SK-N-SH treated with all-trans-retinoic acid at 6 μM for 48 hours (cell line): ENCODE results near the gene MLX.

Experiments used
- ATAC-seq: fragments of 200-7000 bp; cut with Tn5 transposase; 3 replicates; pipeline ENCODE4 v1.9.1; 2020; ENCODE audit warnings: mild to moderate bottlenecking, moderate library complexity
- ARNTL ChIP-seq: fragments of 450-650 bp; formaldehyde crosslinking; IDR thresholded peaks from 2 replicates; pipeline ENCODE4 v1.5.0; 2020; ENCODE audit warnings: low read depth, mild to moderate bottlenecking, moderate library complexity, borderline replicate concordance
- BACH2 ChIP-seq: fragments of 250-450 bp; sonication (Bioruptor Pico); IDR thresholded peaks from 2 replicates; pipeline ENCODE4 v1.9.0; 2021; ENCODE audit warnings: mild to moderate bottlenecking, borderline replicate concordance
- CSDC2 ChIP-seq: fragments of 250-450 bp; sonication (Bioruptor Pico); IDR thresholded peaks from 2 replicates; pipeline ENCODE4 v1.5.0; 2020; ENCODE audit warnings: mild to moderate bottlenecking, moderate library complexity
- ISL1 ChIP-seq: fragments of 250-450 bp; sonication (Bioruptor Pico); IDR thresholded peaks from 2 replicates; pipeline ENCODE4 v2.1.2; 2022; ENCODE audit warnings: mild to moderate bottlenecking, moderate library complexity
- PPARA ChIP-seq: fragments of 250-450 bp; sonication (Bioruptor Pico); IDR thresholded peaks from 2 replicates; pipeline ENCODE4 v1.5.0; 2020; ENCODE audit warnings: mild to moderate bottlenecking, borderline replicate concordance
- RARB ChIP-seq: fragments of 250-450 bp; sonication (Bioruptor Pico); IDR thresholded peaks from 2 replicates; pipeline ENCODE4 v1.8.0; 2021; ENCODE audit warnings: mild to moderate bottlenecking, moderate library complexity
- TCF4 ChIP-seq: fragments of 250-450 bp; sonication (Bioruptor Pico); IDR thresholded peaks from 2 replicates; pipeline ENCODE4 v1.8.0; 2021; ENCODE audit warnings: mild to moderate bottlenecking, moderate library complexity, borderline replicate concordance
- TOX ChIP-seq: fragments of 250-450 bp; sonication (Bioruptor Pico); IDR thresholded peaks from 2 replicates; pipeline ENCODE4 v1.8.0; 2021; ENCODE audit warnings: mild to moderate bottlenecking, moderate library complexity, borderline replicate concordance
- ZC3H10 ChIP-seq: fragments of 250-450 bp; sonication (Bioruptor Pico); IDR thresholded peaks from 2 replicates; pipeline ENCODE4 v1.5.1; 2021; ENCODE audit warnings: mild to moderate bottlenecking, moderate library complexity
- ZFP3 ChIP-seq: fragments of 250-450 bp; sonication (Bioruptor Pico); IDR thresholded peaks from 2 replicates; pipeline ENCODE4 v1.5.0; 2020; ENCODE audit warnings: mild to moderate bottlenecking, moderate library complexity
- ZFP30 ChIP-seq: fragments of 450-650 bp; formaldehyde crosslinking; IDR thresholded peaks from 2 replicates; pipeline ENCODE4 v1.5.0; 2022; ENCODE audit warnings: mild to moderate bottlenecking, moderate library complexity
- ZNF565 ChIP-seq: fragments of 450-650 bp; formaldehyde crosslinking; conservative IDR thresholded peaks from 2 replicates; pipeline ENCODE4 v1.5.0; 2020; ENCODE audit warnings: low read depth, mild to moderate bottlenecking, moderate library complexity
- ZNF70 ChIP-seq: fragments of 450-650 bp; formaldehyde crosslinking; IDR thresholded peaks from 2 replicates; pipeline ENCODE4 v1.5.0; 2020; ENCODE audit warnings: mild to moderate bottlenecking, moderate library complexity
- ZNF8 ChIP-seq: fragments of 450-650 bp; formaldehyde crosslinking; IDR thresholded peaks from 2 replicates; pipeline ENCODE4 v1.5.0; 2020; ENCODE audit warnings: mild to moderate bottlenecking, moderate library complexity
- TF ChIP-seq, protein P1 (sequence below): fragments of 250-450 bp; sonication (Bioruptor Pico); IDR thresholded peaks from 2 replicates; pipeline ENCODE4 v1.5.0; 2020; ENCODE audit warnings: mild to moderate bottlenecking, moderate library complexity
- TF ChIP-seq, protein P2 (sequence below): fragments of 250-450 bp; sonication (Bioruptor Pico); IDR thresholded peaks from 2 replicates; pipeline ENCODE4 v1.5.1; 2021; ENCODE audit warnings: mild to moderate bottlenecking, moderate library complexity
- TF ChIP-seq, protein P3 (sequence below): fragments of 250-450 bp; sonication (Bioruptor Pico); IDR thresholded peaks from 2 replicates; pipeline ENCODE4 v1.8.0; 2020; ENCODE audit warnings: mild to moderate bottlenecking, moderate library complexity, borderline replicate concordance

MLX gene

DNA sequence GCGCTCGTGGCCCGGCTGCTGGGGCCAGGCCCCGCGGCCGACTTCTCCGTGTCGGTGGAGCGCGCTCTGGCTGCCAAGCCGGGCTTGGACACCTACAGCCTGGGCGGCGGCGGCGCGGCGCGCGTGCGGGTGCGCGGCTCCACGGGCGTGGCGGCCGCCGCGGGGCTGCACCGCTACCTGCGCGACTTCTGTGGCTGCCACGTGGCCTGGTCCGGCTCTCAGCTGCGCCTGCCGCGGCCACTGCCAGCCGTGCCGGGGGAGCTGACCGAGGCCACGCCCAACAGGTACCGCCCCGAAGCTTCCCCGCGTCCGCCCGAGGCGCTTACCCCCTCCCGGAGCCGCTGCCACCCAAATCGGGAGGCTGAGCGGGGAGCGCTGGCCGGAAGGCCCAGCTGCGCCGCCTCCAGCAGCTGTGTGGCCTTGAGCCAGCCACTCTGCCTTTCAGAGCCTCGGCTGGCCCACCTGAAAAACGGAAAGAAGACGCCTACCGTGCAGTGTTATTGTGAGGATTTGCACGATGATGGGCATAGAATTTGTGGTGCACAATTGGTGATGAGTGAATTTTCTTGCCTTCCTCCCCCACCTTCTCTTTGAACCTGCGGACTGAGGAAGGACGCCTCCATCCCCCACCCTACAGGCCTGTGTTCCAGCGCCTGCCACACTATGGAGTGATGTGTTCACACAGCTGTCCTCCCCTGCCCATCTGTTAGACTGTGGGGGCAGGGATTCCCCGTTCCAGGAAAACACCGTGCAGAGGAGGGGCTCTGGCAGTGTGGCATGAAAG lies 30.3 kb upstream of the MLX start (continued):
- TF ChIP-seq, protein P1, sequence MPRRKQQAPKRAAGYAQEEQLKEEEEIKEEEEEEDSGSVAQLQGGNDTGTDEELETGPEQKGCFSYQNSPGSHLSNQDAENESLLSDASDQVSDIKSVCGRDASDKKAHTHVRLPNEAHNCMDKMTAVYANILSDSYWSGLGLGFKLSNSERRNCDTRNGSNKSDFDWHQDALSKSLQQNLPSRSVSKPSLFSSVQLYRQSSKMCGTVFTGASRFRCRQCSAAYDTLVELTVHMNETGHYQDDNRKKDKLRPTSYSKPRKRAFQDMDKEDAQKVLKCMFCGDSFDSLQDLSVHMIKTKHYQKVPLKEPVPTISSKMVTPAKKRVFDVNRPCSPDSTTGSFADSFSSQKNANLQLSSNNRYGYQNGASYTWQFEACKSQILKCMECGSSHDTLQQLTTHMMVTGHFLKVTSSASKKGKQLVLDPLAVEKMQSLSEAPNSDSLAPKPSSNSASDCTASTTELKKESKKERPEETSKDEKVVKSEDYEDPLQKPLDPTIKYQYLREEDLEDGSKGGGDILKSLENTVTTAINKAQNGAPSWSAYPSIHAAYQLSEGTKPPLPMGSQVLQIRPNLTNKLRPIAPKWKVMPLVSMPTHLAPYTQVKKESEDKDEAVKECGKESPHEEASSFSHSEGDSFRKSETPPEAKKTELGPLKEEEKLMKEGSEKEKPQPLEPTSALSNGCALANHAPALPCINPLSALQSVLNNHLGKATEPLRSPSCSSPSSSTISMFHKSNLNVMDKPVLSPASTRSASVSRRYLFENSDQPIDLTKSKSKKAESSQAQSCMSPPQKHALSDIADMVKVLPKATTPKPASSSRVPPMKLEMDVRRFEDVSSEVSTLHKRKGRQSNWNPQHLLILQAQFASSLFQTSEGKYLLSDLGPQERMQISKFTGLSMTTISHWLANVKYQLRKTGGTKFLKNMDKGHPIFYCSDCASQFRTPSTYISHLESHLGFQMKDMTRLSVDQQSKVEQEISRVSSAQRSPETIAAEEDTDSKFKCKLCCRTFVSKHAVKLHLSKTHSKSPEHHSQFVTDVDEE (CRISPR knock-in tag) = no peak
- TF ChIP-seq, protein P2, sequence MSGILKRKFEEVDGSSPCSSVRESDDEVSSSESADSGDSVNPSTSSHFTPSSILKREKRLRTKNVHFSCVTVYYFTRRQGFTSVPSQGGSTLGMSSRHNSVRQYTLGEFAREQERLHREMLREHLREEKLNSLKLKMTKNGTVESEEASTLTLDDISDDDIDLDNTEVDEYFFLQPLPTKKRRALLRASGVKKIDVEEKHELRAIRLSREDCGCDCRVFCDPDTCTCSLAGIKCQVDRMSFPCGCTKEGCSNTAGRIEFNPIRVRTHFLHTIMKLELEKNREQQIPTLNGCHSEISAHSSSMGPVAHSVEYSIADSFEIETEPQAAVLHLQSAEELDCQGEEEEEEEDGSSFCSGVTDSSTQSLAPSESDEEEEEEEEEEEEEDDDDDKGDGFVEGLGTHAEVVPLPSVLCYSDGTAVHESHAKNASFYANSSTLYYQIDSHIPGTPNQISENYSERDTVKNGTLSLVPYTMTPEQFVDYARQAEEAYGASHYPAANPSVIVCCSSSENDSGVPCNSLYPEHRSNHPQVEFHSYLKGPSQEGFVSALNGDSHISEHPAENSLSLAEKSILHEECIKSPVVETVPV (CRISPR knock-in tag) = no peak
- TF ChIP-seq, all 23 proteins: peak for 0

DNA sequence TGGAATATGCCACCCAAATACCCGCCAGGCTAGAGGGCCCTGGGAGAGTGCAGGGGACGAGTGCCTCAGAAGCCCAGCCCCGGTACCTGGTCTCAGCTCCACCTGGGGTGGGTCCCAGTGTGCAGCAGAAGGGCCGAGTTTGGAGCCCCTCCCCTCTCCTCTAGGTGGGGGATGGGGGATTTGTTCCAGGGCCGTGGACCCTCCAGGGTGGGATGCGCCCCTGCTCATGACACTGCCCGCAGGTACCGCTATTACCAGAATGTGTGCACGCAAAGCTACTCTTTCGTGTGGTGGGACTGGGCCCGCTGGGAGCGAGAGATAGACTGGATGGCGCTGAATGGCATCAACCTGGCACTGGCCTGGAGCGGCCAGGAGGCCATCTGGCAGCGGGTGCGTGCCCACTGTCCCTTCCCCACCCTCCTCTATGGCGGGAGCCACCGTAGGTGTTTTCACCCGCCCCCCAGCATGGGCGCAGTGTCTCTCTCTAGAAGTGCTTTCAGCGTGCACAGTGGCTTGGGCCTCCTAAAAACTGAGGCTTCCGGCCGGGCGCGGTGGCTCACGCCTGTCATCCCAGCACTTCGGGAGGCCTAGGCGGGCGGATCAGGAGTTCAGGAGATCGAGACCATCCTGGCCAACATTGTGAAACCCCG lies 29.6 kb upstream of the MLX start:
- ATAC-seq = no peak; the same call in 2 of the 3 replicates
- TF ChIP-seq RARB = no peak
- no peak for TF ChIP-seq TCF4 (CRISPR knock-in tag)
- no peak for TF ChIP-seq ZFP3
- no peak for TF ChIP-seq ISL1
- no peak for TF ChIP-seq BACH2 (CRISPR knock-in tag)
- TF ChIP-seq ZC3H10 (CRISPR knock-in tag) = no peak
- TF ChIP-seq, protein P1 (CRISPR knock-in tag) = no peak
- TF ChIP-seq ZNF70 = no peak
- TF ChIP-seq CSDC2 (CRISPR knock-in tag) = no peak
- TF ChIP-seq, protein P3, sequence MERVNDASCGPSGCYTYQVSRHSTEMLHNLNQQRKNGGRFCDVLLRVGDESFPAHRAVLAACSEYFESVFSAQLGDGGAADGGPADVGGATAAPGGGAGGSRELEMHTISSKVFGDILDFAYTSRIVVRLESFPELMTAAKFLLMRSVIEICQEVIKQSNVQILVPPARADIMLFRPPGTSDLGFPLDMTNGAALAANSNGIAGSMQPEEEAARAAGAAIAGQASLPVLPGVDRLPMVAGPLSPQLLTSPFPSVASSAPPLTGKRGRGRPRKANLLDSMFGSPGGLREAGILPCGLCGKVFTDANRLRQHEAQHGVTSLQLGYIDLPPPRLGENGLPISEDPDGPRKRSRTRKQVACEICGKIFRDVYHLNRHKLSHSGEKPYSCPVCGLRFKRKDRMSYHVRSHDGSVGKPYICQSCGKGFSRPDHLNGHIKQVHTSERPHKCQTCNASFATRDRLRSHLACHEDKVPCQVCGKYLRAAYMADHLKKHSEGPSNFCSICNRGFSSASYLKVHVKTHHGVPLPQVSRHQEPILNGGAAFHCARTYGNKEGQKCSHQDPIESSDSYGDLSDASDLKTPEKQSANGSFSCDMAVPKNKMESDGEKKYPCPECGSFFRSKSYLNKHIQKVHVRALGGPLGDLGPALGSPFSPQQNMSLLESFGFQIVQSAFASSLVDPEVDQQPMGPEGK (CRISPR knock-in tag) = no peak
- no peak for TF ChIP-seq TOX (CRISPR knock-in tag)
- TF ChIP-seq ZNF565 (CRISPR knock-in tag) = no peak
- no peak for TF ChIP-seq ARNTL (CRISPR knock-in tag)
- no peak for TF ChIP-seq PPARA (CRISPR knock-in tag)
- TF ChIP-seq ZFP30 (CRISPR knock-in tag) = no peak
- TF ChIP-seq ZNF8 = no peak

DNA sequence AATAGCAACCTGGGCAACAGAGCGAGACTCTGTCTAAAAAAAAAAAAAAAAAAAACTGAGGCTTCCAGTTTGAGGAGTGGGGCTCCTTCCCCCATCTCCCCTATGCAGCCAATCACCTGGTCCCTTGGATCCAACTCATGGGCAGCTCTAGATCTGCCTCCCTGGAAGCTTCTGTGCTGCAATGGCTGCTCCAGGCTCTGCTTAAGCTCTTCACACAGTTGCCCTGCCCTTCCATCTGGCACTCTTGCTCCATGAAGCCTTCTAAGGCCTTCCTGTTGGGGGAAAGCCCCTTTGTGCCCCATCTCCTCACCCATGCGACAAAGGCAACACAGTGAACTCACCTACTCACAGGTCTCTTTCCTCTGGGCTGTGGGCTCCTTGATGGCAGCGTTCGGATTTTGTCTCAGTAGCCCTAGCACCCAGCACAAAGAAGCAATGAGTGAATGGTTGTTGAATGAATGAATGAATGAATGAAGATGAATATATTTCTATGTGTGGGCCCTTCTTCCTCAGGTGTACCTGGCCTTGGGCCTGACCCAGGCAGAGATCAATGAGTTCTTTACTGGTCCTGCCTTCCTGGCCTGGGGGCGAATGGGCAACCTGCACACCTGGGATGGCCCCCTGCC lies 29.0 kb upstream of the MLX start:
- TF ChIP-seq, protein P3 (CRISPR knock-in tag) = no peak
- TF ChIP-seq CSDC2 (CRISPR knock-in tag) (no peak), ZFP30 (CRISPR knock-in tag) (no peak), RARB (no peak)
- TF ChIP-seq, all 23 proteins: peak for 0
- no peak for ATAC-seq
